SK-N-SH treated with all-trans-retinoic acid at 6 μM for 48 hours (cell line): ENCODE data around the gene BEND6.

Experiments used
- ATAC-seq: fragments of 200-7000 bp; cut with Tn5 transposase; 3 replicates; pipeline ENCODE4 v1.9.1; 2020; ENCODE audit warnings: mild to moderate bottlenecking, moderate library complexity
- ARNTL ChIP-seq: fragments of 450-650 bp; formaldehyde crosslinking; IDR thresholded peaks from 2 replicates; pipeline ENCODE4 v1.5.0; 2020; ENCODE audit warnings: low read depth, mild to moderate bottlenecking, moderate library complexity, borderline replicate concordance
- BACH2 ChIP-seq: fragments of 250-450 bp; sonication (Bioruptor Pico); IDR thresholded peaks from 2 replicates; pipeline ENCODE4 v1.9.0; 2021; ENCODE audit warnings: mild to moderate bottlenecking, borderline replicate concordance
- CSDC2 ChIP-seq: fragments of 250-450 bp; sonication (Bioruptor Pico); IDR thresholded peaks from 2 replicates; pipeline ENCODE4 v1.5.0; 2020; ENCODE audit warnings: mild to moderate bottlenecking, moderate library complexity
- CSRNP3 ChIP-seq: fragments of 250-450 bp; sonication (Bioruptor Pico); IDR thresholded peaks from 2 replicates; pipeline ENCODE4 v1.5.1; 2021; ENCODE audit warnings: mild to moderate bottlenecking, moderate library complexity
- ESRRG ChIP-seq: fragments of 250-450 bp; sonication (Bioruptor Pico); IDR thresholded peaks from 2 replicates; pipeline ENCODE4 v1.6.1; 2021; ENCODE audit warnings: mild to moderate bottlenecking
- GLIS3 ChIP-seq: fragments of 250-450 bp; sonication (Bioruptor Pico); IDR thresholded peaks from 2 replicates; pipeline ENCODE4 v1.5.0; 2020; ENCODE audit warnings: mild to moderate bottlenecking, moderate library complexity
- ISL1 ChIP-seq: fragments of 250-450 bp; sonication (Bioruptor Pico); IDR thresholded peaks from 2 replicates; pipeline ENCODE4 v2.1.2; 2022; ENCODE audit warnings: mild to moderate bottlenecking, moderate library complexity
- OSR1 ChIP-seq: fragments of 250-450 bp; sonication (Bioruptor Pico); IDR thresholded peaks from 2 replicates; pipeline ENCODE4 v1.8.0; 2022; ENCODE audit warnings: moderate library complexity, mild to moderate bottlenecking, inconsistent platforms
- PATZ1 ChIP-seq: fragments of 250-450 bp; sonication (Bioruptor Pico); IDR thresholded peaks from 2 replicates; pipeline ENCODE4 v1.8.0; 2020; ENCODE audit warnings: mild to moderate bottlenecking, moderate library complexity, borderline replicate concordance
- POU6F1 ChIP-seq: fragments of 250-450 bp; sonication (Bioruptor Pico); IDR thresholded peaks from 2 replicates; pipeline ENCODE4 v1.8.0; 2021; ENCODE audit warnings: low read depth, mild to moderate bottlenecking, moderate library complexity, borderline replicate concordance
- PPARA ChIP-seq: fragments of 250-450 bp; sonication (Bioruptor Pico); IDR thresholded peaks from 2 replicates; pipeline ENCODE4 v1.5.0; 2020; ENCODE audit warnings: mild to moderate bottlenecking, borderline replicate concordance
- SNAI2 ChIP-seq: fragments of 250-450 bp; sonication (Bioruptor Pico); IDR thresholded peaks from 2 replicates; pipeline ENCODE4 v1.5.0; 2020; ENCODE audit warnings: mild to moderate bottlenecking, moderate library complexity
- TCF4 ChIP-seq: fragments of 250-450 bp; sonication (Bioruptor Pico); IDR thresholded peaks from 2 replicates; pipeline ENCODE4 v1.8.0; 2021; ENCODE audit warnings: mild to moderate bottlenecking, moderate library complexity, borderline replicate concordance
- TOX ChIP-seq: fragments of 250-450 bp; sonication (Bioruptor Pico); IDR thresholded peaks from 2 replicates; pipeline ENCODE4 v1.8.0; 2021; ENCODE audit warnings: mild to moderate bottlenecking, moderate library complexity, borderline replicate concordance
- ZC3H10 ChIP-seq: fragments of 250-450 bp; sonication (Bioruptor Pico); IDR thresholded peaks from 2 replicates; pipeline ENCODE4 v1.5.1; 2021; ENCODE audit warnings: mild to moderate bottlenecking, moderate library complexity
- ZFP3 ChIP-seq: fragments of 250-450 bp; sonication (Bioruptor Pico); IDR thresholded peaks from 2 replicates; pipeline ENCODE4 v1.5.0; 2020; ENCODE audit warnings: mild to moderate bottlenecking, moderate library complexity
- ZFP30 ChIP-seq: fragments of 450-650 bp; formaldehyde crosslinking; IDR thresholded peaks from 2 replicates; pipeline ENCODE4 v1.5.0; 2022; ENCODE audit warnings: mild to moderate bottlenecking, moderate library complexity
- ZNF565 ChIP-seq: fragments of 450-650 bp; formaldehyde crosslinking; conservative IDR thresholded peaks from 2 replicates; pipeline ENCODE4 v1.5.0; 2020; ENCODE audit warnings: low read depth, mild to moderate bottlenecking, moderate library complexity
- ZNF70 ChIP-seq: fragments of 450-650 bp; formaldehyde crosslinking; IDR thresholded peaks from 2 replicates; pipeline ENCODE4 v1.5.0; 2020; ENCODE audit warnings: mild to moderate bottlenecking, moderate library complexity
- ZNF8 ChIP-seq: fragments of 450-650 bp; formaldehyde crosslinking; IDR thresholded peaks from 2 replicates; pipeline ENCODE4 v1.5.0; 2020; ENCODE audit warnings: mild to moderate bottlenecking, moderate library complexity
- TF ChIP-seq, protein P1 (sequence below): fragments of 250-450 bp; sonication (Bioruptor Pico); IDR thresholded peaks from 2 replicates; pipeline ENCODE4 v1.5.1; 2020; ENCODE audit warnings: low read depth, mild to moderate bottlenecking, moderate library complexity

BEND6 gene

GRCh38 chr6:56954403-56955170 is at the start of gene BEND6:
Gene BEND6, plus strand, starts transcription at chr6:56955107. Its CDS starts 26,704 bp downstream, at chr6:56981811.
- TF ChIP-seq ZFP3 (CRISPR knock-in tag) (no peak), TOX (CRISPR knock-in tag) (no peak), PPARA (CRISPR knock-in tag) (no peak), ISL1 (no peak), POU6F1 (CRISPR knock-in tag) (no peak), CSDC2 (CRISPR knock-in tag) (no peak), CSRNP3 (CRISPR knock-in tag) (no peak)
- TF ChIP-seq, protein P1, sequence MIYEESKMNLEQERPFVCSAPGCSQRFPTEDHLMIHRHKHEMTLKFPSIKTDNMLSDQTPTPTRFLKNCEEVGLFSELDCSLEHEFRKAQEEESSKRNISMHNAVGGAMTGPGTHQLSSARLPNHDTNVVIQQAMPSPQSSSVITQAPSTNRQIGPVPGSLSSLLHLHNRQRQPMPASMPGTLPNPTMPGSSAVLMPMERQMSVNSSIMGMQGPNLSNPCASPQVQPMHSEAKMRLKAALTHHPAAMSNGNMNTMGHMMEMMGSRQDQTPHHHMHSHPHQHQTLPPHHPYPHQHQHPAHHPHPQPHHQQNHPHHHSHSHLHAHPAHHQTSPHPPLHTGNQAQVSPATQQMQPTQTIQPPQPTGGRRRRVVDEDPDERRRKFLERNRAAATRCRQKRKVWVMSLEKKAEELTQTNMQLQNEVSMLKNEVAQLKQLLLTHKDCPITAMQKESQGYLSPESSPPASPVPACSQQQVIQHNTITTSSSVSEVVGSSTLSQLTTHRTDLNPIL (CRISPR knock-in tag), result no peak
- ATAC-seq, result peak; percentile 56

GRCh38 chr6:56905378-56905777 is 49.5 kb upstream of the BEND6 start:
- no peak for ATAC-seq

DNA sequence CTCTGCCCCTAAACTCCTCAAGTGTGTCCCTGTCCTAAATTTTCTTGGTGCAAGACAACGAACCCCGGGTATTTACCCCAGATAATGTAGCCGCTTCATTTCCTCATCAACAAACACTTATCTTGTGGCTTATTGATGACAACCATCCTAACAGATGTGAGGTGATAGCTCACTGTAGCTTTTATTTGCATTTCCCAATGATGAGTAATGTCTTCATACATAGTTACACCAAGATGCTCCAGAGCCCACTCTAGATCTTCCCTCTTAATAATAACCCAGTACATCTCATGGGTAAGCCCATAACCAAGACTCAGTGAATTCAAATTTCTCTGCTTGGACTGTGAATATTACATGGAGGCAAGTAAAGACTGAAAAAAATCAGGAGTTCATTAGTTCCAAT is 48.2 kb upstream of the BEND6 start:
- ATAC-seq, result no peak

More at GRCh38 chr6:56905378-56905777, 49.5 kb upstream of the BEND6 start:
- TF ChIP-seq ZNF565 (CRISPR knock-in tag) (no peak), ZC3H10 (no peak), CSDC2 (CRISPR knock-in tag) (no peak), GLIS3 (CRISPR knock-in tag) (no peak), PATZ1 (CRISPR knock-in tag) (no peak), ZNF8 (CRISPR knock-in tag) (no peak), ISL1 (no peak), BACH2 (CRISPR knock-in tag) (no peak), ZNF70 (CRISPR knock-in tag) (no peak), ESRRG (CRISPR knock-in tag) (no peak), CSRNP3 (CRISPR knock-in tag) (no peak), OSR1 (no peak)

More for the DNA sequence above, 48.2 kb upstream of the BEND6 start:
- TF ChIP-seq SNAI2 (CRISPR knock-in tag) (no peak), TCF4 (CRISPR knock-in tag) (no peak), ZFP30 (no peak), CSDC2 (CRISPR knock-in tag) (no peak), CSRNP3 (CRISPR knock-in tag) (no peak), TOX (CRISPR knock-in tag) (no peak), ARNTL (CRISPR knock-in tag) (no peak), ESRRG (CRISPR knock-in tag) (no peak), PATZ1 (CRISPR knock-in tag) (no peak), BACH2 (CRISPR knock-in tag) (no peak)
- TF ChIP-seq, protein P1 (CRISPR knock-in tag), result no peak
